Skin of body (tissue), 3 donors: ENCODE measurements around the gene EIF3C. TPM values are rescaled to one million over a fixed set of nuclear protein-coding genes. Genes with fewer than 3 reads are reported as not detected.
"Not testable (repeated sequence)": the region's sequence is repeated elsewhere in the genome, so short reads cannot be mapped to it uniquely, and the experiment has no call there.

Experiments used
- DNase-seq: peaks from one replicate; lab custom pipeline; 2025; lab: John Stamatoyannopoulos, UW
- small RNA-seq: library from RNA; depleted of rRNA; stranded (forward); fragments of <200 nt; gene quantifications from one replicate; pipeline ENCODE3, GENCODE V24; 2014; ENCODE audit warnings: low replicate concordance
- total RNA-seq: library from RNA; depleted of rRNA; stranded (reverse); fragments of >200 nt; gene quantifications from one replicate; pipeline ENCODE4 v1.2.3, GENCODE V29; 2014

The EIF3C gene
- total RNA-seq, 1 donor from 2014 or later, result 170 TPM

- not testable (repeated sequence) for DNase-seq
Measured at GRCh38 chr16:28746618-28747350, 35.5 kb downstream of the EIF3C start.

- DNase-seq, result not testable (repeated sequence)
Measured at GRCh38 chr16:28749997-28750465, 38.8 kb downstream of the EIF3C start.

GRCh38 chr16:28750469-28751067 lies 39.3 kb downstream of the EIF3C start:
- not testable (repeated sequence) for DNase-seq

GRCh38 chr16:28751487-28751886 lies 40.2 kb downstream of the EIF3C start, which contains the start of gene NPIPB9:
Gene NPIPB9, plus strand, starts transcription at chr16:28751787.
- not testable (repeated sequence) for DNase-seq

- DNase-seq, result not testable (repeated sequence)
Measured at GRCh38 chr16:28781697-28782096, 70.4 kb downstream of the EIF3C start.

GRCh38 chr16:28782357-28782756 lies 71.1 kb downstream of the EIF3C start:
- DNase-seq, result not testable (repeated sequence)

Small RNA genes lying within 50 kb of the gene (small RNA-seq; reads per million reads assigned to genes)
- gene MIR6862-2, result not detected

Other genes starting within 250 kb of the EIF3C start
- not detected for gene NPIPB7, start 239.1 kb upstream of the EIF3C start, total RNA-seq
- 14.6 TPM for gene CLN3, start 219.4 kb upstream of the EIF3C start, total RNA-seq
- gene APOBR, start 216.8 kb upstream of the EIF3C start, total RNA-seq, result 1.7 TPM
- gene IL27, start 204.6 kb upstream of the EIF3C start, total RNA-seq, result not detected
- 8.4 TPM for gene NUPR1, start 172.5 kb upstream of the EIF3C start, total RNA-seq
- 9.4 TPM for gene SGF29, start 157.5 kb upstream of the EIF3C start, total RNA-seq
- gene SULT1A2, start 114.4 kb upstream of the EIF3C start, total RNA-seq, result 0.39 TPM
- gene SULT1A1, start 101.4 kb upstream of the EIF3C start, total RNA-seq, result 12.0 TPM
- 1.7 TPM for gene NPIPB8, start 73.4 kb upstream of the EIF3C start, total RNA-seq
- gene NPIPB9, start 40.3 kb downstream of the EIF3C start, total RNA-seq, result 6.3 TPM
- 48.2 TPM for gene ATXN2L, start 111.5 kb downstream of the EIF3C start, total RNA-seq
- gene TUFM, start 134.9 kb downstream of the EIF3C start, total RNA-seq, result 51.9 TPM
- gene SH2B1, start 152.4 kb downstream of the EIF3C start, total RNA-seq, result 10.9 TPM
- gene ATP2A1, start 167.0 kb downstream of the EIF3C start, total RNA-seq, result 64.1 TPM
- gene RABEP2, start 213.8 kb downstream of the EIF3C start, total RNA-seq, result 23.3 TPM
- gene CD19, start 220.5 kb downstream of the EIF3C start, total RNA-seq, result not detected
- 18.3 TPM for gene NFATC2IP, start 239.5 kb downstream of the EIF3C start, total RNA-seq